ENCODE results near the gene PPRC1. TPM values are rescaled to one million over a fixed set of nuclear protein-coding genes. Genes with fewer than 3 reads are reported as not detected.
A peak's percentile ranks its signal among the peaks of the same experiment; 100 is the strongest.

The PPRC1 gene
- total and polyA plus RNA-seq, 2 experiments from 2014 or later = 43.2 to 67.5 TPM

- no peaks in the 10 kb centered on the region; the same call in 1 of the 3 replicates for H3K9me3 Mint-ChIP-seq
- Histone ChIP-seq H3K4me1 (ENCODE audit: insufficient read depth) (peaks cover 48% of the 10 kb centered on the region), H4K20me1 (replicated peaks; ENCODE audit: insufficient read depth) (peaks cover 38% of the 10 kb centered on the region), H2AFZ (no peak overlapping the region), H3K36me3 (ENCODE audit: insufficient read depth) (peaks cover 27% of the 10 kb centered on the region), H3K4me2 (peak overlapping the region; percentile 97), H3K4me3 (peak overlapping the region; percentile 95), H3K9me2 (ENCODE audit: insufficient read depth) (no peaks in the 10 kb centered on the region), H3F3A (replicated peaks; ENCODE audit: low read depth) (peaks cover 25% of the 10 kb centered on the region; the same call in 1 of the 2 replicates), H3K27me3 (ENCODE audit: insufficient read depth) (no peaks in the 10 kb centered on the region), H3K79me2 (replicated peaks; ENCODE audit: insufficient read depth) (peaks cover 71% of the 10 kb centered on the region), H3K27ac (ENCODE audit: low read depth) (peak overlapping the region; percentile 39; the same call in 1 of the 2 replicates)
- peaks cover 42% of the 10 kb centered on the region for H3K36me3 Mint-ChIP-seq (ENCODE audit: low read depth)
- peak overlapping the region; percentile 84 for H3K27ac Mint-ChIP-seq
- no peak for TF ChIP-seq STAT1 (IDR thresholded peaks at IDR 0.05; ENCODE audit: unreplicated experiment)
- no peak for TF ChIP-seq ETS1 (IDR thresholded peaks at IDR 0.05)
- no peak for TF ChIP-seq REST (IDR thresholded peaks at IDR 0.05; ENCODE audit: unreplicated experiment)
- TF ChIP-seq ZNF462 (CRISPR knock-in tag; IDR thresholded peaks at IDR 0.05) = no peak
- no peak for TF ChIP-seq CREB1 (CRISPR knock-in tag; IDR thresholded peaks at IDR 0.05; ENCODE audit: low read depth)
- TF ChIP-seq JUNB (IDR thresholded peaks at IDR 0.05; ENCODE audit: unreplicated experiment) = no peak
- no peak for TF ChIP-seq EZH2phosphoT487 (IDR thresholded peaks at IDR 0.05; ENCODE audit: unreplicated experiment)
- no peak for TF ChIP-seq NANOG (IDR thresholded peaks at IDR 0.05; ENCODE audit: borderline replicate concordance)
- TF ChIP-seq CTCF (conservative IDR thresholded peaks at IDR 0.05; ENCODE audit: low read depth in 2 of 2) = no peak
- TF ChIP-seq ZNF114 (CRISPR knock-in tag; IDR thresholded peaks at IDR 0.05) = no peak
- TF ChIP-seq EZH2 (IDR thresholded peaks at IDR 0.05; ENCODE audit: low read depth, unreplicated experiment) = no peak
- no peak for TF ChIP-seq ZNF331 (CRISPR knock-in tag; IDR thresholded peaks at IDR 0.05; ENCODE audit: low read depth)
- no peak for TF ChIP-seq POLR2AphosphoS5 (IDR thresholded peaks at IDR 0.05; ENCODE audit: low read depth)
- no peak for ATAC-seq
- peaks cover 58% of the 10 kb centered on the region for H3K4me1 Mint-ChIP-seq
- no peak for DNase-seq (ENCODE audit: low spot score)
- peak overlapping the region; percentile 89 for H3K4me3 Mint-ChIP-seq
- H3K27me3 Mint-ChIP-seq (ENCODE audit: insufficient read depth, low read depth, poor library complexity) = peaks cover 16% of the 10 kb centered on the region
Measured at GRCh38 chr10:102113261-102113955, 19.4 kb upstream of the PPRC1 start.
